HG03066 (cell line): ENCODE data around the gene SHROOM2.

Source experiments
- ATAC-seq: cut with Tn5 transposase; IDR thresholded peaks from one replicate; pipeline ENCODE4 v1.9.1; 2021; ENCODE audit warnings: low read depth; ENCODE audit not compliant: unreplicated experiment

SHROOM2 gene

DNA sequence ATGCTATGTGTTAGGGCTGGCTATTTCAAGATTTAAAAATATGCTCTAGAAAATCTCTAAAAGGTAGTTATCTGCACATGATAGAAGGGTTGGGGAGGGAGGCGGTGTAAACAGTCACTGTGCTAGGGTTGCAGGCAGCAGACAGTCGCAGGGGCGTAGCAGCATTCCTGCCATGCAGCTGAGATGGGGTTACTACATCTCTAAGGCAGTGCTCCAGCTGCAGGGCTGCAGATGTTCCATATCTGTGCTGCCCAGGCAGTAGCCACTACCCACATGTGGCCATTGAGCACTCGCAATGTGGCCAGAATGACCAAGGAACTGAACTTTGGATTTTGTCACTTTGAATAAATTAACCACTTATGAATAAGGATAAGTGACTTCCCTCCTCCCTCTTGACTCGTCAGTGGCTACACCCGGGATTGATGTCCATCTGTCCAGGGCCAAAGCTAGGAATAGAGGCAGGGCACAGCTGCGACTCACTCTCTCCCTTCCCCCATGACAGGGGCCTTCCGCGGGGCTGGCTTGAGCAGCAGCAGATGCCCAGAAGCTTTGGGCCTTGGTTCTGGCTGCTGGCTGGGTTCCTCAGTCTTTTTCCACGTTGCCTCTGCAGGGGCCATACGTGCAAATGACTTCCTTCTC, 101.5 kb downstream of the SHROOM2 start:
- no peak for ATAC-seq

GRCh38 chrX:9888953-9889470, 102.8 kb downstream of the SHROOM2 start:
- no peak for ATAC-seq

GRCh38 chrX:9890681-9891091, 104.5 kb downstream of the SHROOM2 start:
- no peak for ATAC-seq

DNA sequence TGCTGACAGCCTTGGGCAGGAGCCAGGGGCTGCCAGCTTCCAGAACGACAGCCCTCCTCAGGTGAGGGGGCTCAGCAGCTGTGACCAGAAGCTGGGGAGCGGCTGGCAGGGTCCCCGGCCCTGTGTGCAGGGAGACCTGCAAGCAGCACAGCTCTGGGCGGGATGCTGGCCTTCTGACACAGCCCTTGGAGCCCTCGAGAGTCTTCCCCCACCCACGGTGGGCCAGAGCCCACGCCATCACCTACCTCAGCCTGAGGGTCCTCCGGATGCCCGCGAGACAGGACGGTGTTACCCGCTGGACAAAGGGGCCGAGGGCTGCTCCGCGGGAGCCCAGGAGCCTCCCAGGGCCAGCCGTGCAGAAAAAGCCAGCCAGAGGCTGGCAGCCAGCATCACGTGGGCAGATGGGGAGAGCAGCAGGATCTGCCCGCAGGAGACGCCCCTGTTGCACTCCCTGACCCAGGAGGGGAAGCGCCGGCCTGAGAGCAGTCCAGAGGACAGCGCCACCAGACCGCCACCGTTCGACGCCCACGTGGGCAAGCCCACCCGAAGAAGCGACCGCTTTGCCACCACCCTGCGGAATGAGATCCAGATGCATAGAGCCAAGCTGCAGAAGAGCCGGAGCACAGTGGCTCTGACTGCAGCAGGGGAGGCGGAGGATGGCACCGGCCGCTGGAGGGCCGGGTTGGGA, 109.1 kb downstream of the SHROOM2 start:
- no peak for ATAC-seq

GRCh38 chrX:9897761-9898161, 111.5 kb downstream of the SHROOM2 start:
- ATAC-seq = no peak

DNA sequence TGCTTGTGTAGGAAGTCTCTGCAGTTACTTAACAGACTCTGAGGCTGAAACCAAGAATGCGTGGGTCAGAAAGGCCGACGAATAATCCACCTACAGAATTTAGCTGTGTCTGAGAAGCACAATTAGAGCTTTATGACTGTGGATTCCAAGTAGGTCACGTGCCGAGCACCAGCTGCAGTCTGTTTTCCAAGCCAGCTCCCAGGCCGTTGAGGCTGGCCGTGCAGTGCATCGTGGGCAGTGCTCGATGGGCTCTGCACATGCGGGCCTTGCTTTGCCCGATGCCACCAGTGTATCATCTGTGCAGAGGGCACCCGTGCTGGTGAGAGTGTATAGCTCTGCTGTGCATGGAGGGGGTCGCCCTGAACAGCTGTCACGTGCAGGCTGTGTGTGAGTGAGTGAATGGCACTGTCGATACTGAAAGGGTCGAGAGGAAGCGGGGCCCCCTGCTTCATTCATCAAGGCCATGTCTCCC, 113.4 kb downstream of the SHROOM2 start:
- no peak for ATAC-seq

GRCh38 chrX:9902656-9903055, 116.4 kb downstream of the SHROOM2 start:
- ATAC-seq = no peak

DNA sequence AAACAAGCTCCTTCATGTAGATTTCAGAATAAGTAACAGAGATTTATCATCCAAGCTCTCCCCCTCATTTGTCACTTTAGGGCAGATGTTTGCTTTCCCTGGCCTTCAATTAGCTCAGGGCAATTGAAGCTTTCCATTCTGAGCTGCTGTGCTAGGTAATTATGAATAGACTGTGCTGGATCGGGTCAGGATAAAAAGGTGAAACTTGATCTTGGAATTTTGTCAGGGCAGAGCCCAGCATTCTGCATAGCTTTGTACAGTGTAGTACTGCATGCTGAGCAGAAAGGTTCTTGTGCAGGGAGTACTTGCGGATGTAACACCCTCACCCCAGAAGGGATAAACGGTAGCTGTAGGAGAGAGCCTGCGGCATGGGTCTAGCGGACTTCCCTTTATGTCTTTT, 116.9 kb downstream of the SHROOM2 start:
- ATAC-seq = no peak

- ATAC-seq = no peak
Measured at GRCh38 chrX:9905288-9905687, 119.1 kb downstream of the SHROOM2 start.

- ATAC-seq = no peak
Measured at GRCh38 chrX:9905721-9906120, 119.5 kb downstream of the SHROOM2 start.

GRCh38 chrX:9906919-9907318, 120.7 kb downstream of the SHROOM2 start:
- no peak for ATAC-seq

DNA sequence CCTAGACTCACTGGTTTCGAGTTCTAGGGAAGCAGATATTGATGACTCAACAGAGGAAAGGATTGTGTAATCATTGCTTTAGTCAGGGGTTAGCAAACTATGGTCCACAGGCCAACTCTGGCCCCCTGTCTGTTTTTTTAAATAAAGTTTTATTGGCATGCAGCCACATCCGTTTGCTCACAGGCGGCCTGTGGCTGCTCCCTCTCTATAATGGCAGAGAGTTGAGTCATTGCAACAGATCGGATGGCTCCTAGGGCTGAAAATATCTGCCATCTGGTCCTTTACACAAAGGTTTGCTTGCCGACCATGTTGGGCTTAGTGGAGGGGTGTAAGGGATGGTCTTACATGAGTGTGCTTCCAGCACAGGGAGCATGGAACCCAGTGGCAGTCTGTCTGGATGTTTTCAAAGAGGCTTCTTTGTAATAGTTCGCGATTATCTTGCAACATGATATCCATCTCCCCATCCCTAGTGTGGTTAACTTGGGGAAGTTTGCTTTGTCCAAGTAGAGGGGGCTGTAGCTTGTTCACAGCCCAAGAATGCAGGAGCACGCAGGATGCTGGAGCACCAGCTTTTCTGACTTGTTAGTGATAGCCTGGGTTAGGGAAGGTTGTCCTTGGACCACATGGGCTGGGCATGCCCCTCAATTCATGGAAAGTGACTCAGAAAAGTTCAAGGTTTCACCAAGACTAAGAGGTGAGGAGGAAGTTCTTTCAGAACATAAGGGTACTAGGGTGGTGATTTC, 121.6 kb downstream of the SHROOM2 start:
- ATAC-seq = no peak

- no peak for ATAC-seq
Measured at GRCh38 chrX:9909254-9909653, 123.0 kb downstream of the SHROOM2 start.

DNA sequence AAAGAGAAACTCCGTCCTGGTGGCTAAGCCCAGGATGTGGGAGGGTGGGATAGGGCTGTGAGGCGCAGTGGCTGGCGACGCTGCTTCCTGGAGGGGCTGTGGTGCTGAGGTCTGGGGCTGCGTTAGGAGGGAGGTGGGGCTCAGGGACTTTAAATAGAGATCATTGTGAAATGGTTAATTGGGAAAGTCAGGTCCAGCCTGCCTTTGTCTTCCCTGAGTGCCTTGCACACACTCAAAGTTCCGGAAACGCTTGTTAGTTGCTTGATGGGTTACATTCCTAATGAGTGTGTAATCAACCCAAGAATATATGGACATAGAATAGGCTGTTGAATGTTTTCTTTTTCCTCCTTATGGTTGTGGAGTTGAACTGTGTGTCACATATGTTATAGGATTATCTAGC, 125.3 kb downstream of the SHROOM2 start:
- no peak for ATAC-seq

GRCh38 chrX:9912351-9913145, 126.3 kb downstream of the SHROOM2 start:
- ATAC-seq = no peak

DNA sequence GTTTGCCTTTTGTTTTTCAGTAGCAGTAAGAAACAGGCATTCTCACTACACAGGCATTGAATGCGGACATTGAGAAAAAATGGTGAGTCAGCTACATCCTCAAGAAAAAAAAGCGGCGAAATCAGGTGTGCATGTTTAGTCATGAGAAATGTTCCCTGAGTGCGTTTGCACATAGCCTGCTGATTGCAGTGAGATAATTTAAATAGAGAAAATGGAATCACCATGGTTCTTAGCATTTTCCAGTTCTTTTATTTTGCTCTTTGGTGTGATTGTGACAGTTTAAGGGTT, 126.9 kb downstream of the SHROOM2 start:
- ATAC-seq = no peak

DNA sequence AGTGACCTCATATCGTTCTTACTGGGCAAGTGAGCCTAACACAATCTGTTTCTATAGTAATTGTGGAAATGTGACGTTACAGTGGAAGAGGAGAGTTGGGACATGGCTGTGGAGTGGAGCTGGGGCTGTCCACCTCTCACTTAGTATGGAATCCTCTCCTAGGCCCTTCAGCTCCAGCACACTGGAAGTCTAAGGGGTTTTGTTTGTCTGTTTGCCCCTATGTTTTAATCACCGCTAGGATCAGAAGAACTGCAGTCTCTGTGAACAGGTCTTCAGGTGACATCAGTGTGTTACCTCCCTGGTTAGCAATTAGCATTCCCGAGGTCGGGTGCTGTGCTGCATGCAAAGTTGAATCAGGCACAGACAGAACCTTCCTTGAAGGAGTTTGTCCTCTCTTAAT, 131.6 kb downstream of the SHROOM2 start:
- ATAC-seq = no peak

DNA sequence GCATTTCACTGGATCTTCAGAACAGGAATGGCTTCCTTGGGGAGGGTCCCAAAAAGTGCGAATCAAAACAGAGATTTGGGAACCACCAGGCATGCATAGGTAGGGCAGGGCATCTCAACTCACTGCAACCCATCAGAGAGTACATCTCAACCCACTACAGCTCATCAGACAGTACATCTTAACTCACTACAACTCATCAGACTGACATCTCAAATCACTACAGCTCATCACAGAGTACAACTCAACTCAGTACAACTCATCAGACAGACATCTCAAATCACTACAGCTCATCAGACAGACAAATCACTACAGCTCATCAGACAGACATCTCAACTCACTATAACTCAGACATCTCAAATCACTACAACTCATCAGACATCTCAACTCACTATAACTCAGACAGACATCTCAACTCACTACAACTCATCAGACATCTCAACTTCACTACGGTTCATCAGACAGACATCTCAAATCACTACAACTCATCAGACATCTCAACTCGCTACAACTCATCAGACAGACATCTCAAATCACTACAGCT, 133.5 kb downstream of the SHROOM2 start:
- ATAC-seq = no peak

DNA sequence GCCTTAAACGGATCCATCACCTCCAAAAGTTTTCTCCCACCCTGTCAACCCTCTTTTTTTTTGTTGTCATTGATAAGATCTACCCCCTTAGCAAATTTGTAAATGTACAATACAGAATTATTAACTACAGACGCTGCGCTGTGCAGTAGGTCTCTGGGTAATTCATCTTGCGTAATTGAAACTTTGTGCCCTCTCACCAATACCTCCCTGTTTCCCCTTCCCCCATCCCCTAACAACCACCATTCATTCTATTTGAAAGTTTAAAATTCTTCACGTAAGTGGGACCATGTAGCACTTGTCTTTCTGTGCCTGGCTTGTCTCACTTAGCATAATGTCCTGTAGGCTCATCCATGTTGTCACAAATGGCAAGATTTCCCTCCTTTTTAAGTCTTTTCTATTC, 135.2 kb downstream of the SHROOM2 start:
- no peak for ATAC-seq

GRCh38 chrX:9923357-9923756, 137.1 kb downstream of the SHROOM2 start:
- ATAC-seq = no peak

DNA sequence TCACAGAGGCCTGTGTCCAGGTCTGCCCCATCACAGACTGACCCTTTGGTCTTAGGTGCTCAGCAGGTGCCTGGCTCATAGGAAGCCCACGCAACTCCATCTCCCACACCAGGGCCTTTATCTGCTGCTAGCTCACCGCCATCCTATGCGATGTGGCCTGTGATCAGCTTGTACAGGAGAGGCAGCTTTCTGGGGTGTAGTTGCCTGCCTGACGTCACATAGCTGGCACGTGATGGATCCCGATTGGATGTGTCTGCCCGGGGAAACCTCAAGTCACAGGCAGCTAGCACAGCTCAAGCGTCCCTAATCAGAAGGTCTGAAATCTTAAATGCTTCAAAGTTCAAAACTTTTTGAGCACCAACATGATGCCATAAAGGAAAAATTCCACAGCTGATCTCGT, 139.8 kb downstream of the SHROOM2 start:
- no peak for ATAC-seq
